ENCODE results near the gene ZBTB7A.

The ZBTB7A gene

GRCh38 chr19:4094291-4094690 lies 27.6 kb upstream of the ZBTB7A start:
- ChIA-PET CTCF (interaction anchor here (0.7 kb wide), 1 partner anchor 46 kb away, joined by 4 read pairs; no protein-coding TSS in a partner anchor), POLR2A (interaction anchor here (0.7 kb wide), 1 partner anchor 28 kb away, joined by 3 read pairs; no protein-coding TSS in a partner anchor)
- TF ChIP-seq ZNF580 (tag by site-specific recombination; IDR thresholded peaks at IDR 0.05) (no peak), ZNF639 (tag by site-specific recombination; IDR thresholded peaks at IDR 0.05) (no peak), ZNF324 (tag by site-specific recombination; IDR thresholded peaks at IDR 0.05) (no peak), BCL11A (tag by site-specific recombination; IDR thresholded peaks at IDR 0.05; ENCODE audit: low read depth) (no peak), ZBTB26 (tag by site-specific recombination; optimal IDR thresholded peaks at IDR 0.05) (no peak), ZNF214 (tag by site-specific recombination; IDR thresholded peaks at IDR 0.05; ENCODE audit: borderline replicate concordance) (no peak), ZNF138 (tag by site-specific recombination; IDR thresholded peaks at IDR 0.05; ENCODE audit: borderline replicate concordance) (no peak), ZNF621 (tag by site-specific recombination; IDR thresholded peaks at IDR 0.05) (no peak), ZNF19 (tag by site-specific recombination; IDR thresholded peaks at IDR 0.05; ENCODE audit: low read depth) (no peak), ZNF221 (tag by site-specific recombination; IDR thresholded peaks at IDR 0.05; ENCODE audit: borderline replicate concordance) (no peak), ZNF555 (tag by site-specific recombination; conservative IDR thresholded peaks at IDR 0.05) (no peak)
- no peak overlapping the region for H3K4me3 ChIP-seq (ENCODE audit: low read depth, low read length)
- no peaks in the 10 kb centered on the region for H3K4me1 ChIP-seq (ENCODE audit: control insufficient read depth, insufficient read depth, low read length)
- H3K9me3 ChIP-seq (ENCODE audit: control insufficient read depth, insufficient read depth, low read depth, low read length), result no peaks in the 10 kb centered on the region
- H3K27ac ChIP-seq (ENCODE audit: extremely low read depth, low read depth, low read length), result no peak overlapping the region
- peaks cover 0 to 83% of the 10 kb centered on the region in 2 experiments; a peak in 2 of 3 replicates for H3K36me3 ChIP-seq (ENCODE audit: control insufficient read depth in 2 of 2, insufficient read depth in 1 of 2, low read length in 2 of 2)

GRCh38 chr19:4093643-4094175 lies 27.0 kb upstream of the ZBTB7A start:
- Histone ChIP-seq H3K36me3 (ENCODE audit: control insufficient read depth in 2 of 2, insufficient read depth in 1 of 2, low read length in 2 of 2) (peaks cover 0 to 80% of the 10 kb centered on the region in 2 experiments; a peak in 2 of 3 replicates), H3K4me3 (ENCODE audit: low read depth, low read length) (no peak overlapping the region), H3K27ac (ENCODE audit: extremely low read depth, low read depth, low read length) (no peak overlapping the region), H3K4me1 (ENCODE audit: control insufficient read depth, insufficient read depth, low read length) (no peaks in the 10 kb centered on the region), H3K9me3 (ENCODE audit: control insufficient read depth, insufficient read depth, low read depth, low read length) (no peaks in the 10 kb centered on the region)
- ChIA-PET POLR2A (interaction anchor here (1.0 kb wide), 1 partner anchor 12 kb away, joined by 3 read pairs; no protein-coding TSS in a partner anchor), CTCF (interaction anchor here (0.6 kb wide), 1 partner anchor 100 kb away, joined by 4 read pairs; no protein-coding TSS in a partner anchor)
- no peak for TF ChIP-seq ZNF214 (tag by site-specific recombination; IDR thresholded peaks at IDR 0.05; ENCODE audit: borderline replicate concordance)
- no peak for TF ChIP-seq PRDM4 (tag by site-specific recombination; IDR thresholded peaks at IDR 0.05)
- no peak for TF ChIP-seq ZFP69B (tag by site-specific recombination; IDR thresholded peaks at IDR 0.05)
- TF ChIP-seq ZNF623 (tag by site-specific recombination; IDR thresholded peaks at IDR 0.05), result no peak
- no peak for TF ChIP-seq ZNF558 (tag by site-specific recombination; IDR thresholded peaks at IDR 0.05)
- no peak for TF ChIP-seq YY1 (tag by site-specific recombination; IDR thresholded peaks at IDR 0.05)
- TF ChIP-seq ZNF768 (tag by site-specific recombination; IDR thresholded peaks at IDR 0.05), result no peak
- no peak for TF ChIP-seq ZNF416 (tag by site-specific recombination; IDR thresholded peaks at IDR 0.05)
- no peak for TF ChIP-seq ZNF221 (tag by site-specific recombination; IDR thresholded peaks at IDR 0.05; ENCODE audit: borderline replicate concordance)
- TF ChIP-seq ZNF449 (tag by site-specific recombination; IDR thresholded peaks at IDR 0.05), result no peak
- no peak for TF ChIP-seq ZNF394 (tag by site-specific recombination; IDR thresholded peaks at IDR 0.05; ENCODE audit: borderline replicate concordance)
- no peak for TF ChIP-seq ZNF677 (tag by site-specific recombination; IDR thresholded peaks at IDR 0.05)
- TF ChIP-seq ZNF830 (tag by site-specific recombination; IDR thresholded peaks at IDR 0.05; ENCODE audit: low read depth), result no peak
- TF ChIP-seq ZSCAN30 (tag by site-specific recombination; IDR thresholded peaks at IDR 0.05), result no peak
- TF ChIP-seq ZNF223 (tag by site-specific recombination; IDR thresholded peaks at IDR 0.05), result no peak
- no peak for TF ChIP-seq ZBTB49 (tag by site-specific recombination; IDR thresholded peaks at IDR 0.05; ENCODE audit: low read depth)

All from HEK293 (cell line).